ENCODE data around the gene PIKFYVE. TPM values are rescaled to one million over a fixed set of nuclear protein-coding genes. Genes with fewer than 3 reads are reported as not detected.

Gene PIKFYVE
- total and polyA plus RNA-seq, 2 of the 8 experiments (the other 6 are each of a cell fraction or from before 2014, with no cell fraction given), result 8.8 to 33.5 TPM

DNA sequence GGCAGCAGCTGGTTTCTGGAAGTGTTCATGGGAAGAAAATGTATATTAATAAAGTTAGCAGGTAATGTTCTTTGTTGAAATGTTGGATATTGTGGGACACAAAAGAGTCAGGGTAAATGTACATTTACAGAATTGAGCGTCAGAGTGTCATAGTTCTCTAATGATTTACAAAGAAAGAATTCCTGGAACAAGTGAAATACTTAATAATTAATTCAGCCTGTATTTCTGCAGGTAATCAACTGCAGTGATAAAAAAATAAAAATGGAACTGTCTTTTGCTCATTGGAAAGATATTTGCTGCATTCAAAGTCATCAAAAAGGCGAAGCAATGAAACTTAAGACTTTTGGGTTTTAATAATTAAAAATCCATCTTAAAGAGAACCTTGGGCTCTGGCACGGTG lies 113.1 kb downstream of the PIKFYVE start:
- Histone ChIP-seq H3K18ac (ENCODE audit: extremely low read depth, low read length) (no peak overlapping the region), H3K27me3 (replicated peaks in 1 of 4; ENCODE audit: control insufficient read depth in 3 of 4, extremely low read depth in 1 of 4, insufficient read depth in 3 of 4, low read length in 3 of 4) (no peaks in the 10 kb centered on the region), H4K20me1 (replicated peaks in 1 of 2; ENCODE audit: control insufficient read depth in 1 of 2, insufficient read depth in 2 of 2, low read length in 2 of 2) (no peaks in the 10 kb centered on the region), H2AFZ (ENCODE audit: low read length) (no peak overlapping the region), H3K9me3 (ENCODE audit: insufficient read depth in 2 of 2, low read depth in 1 of 2, low read length in 1 of 2) (peaks cover 0 to 8% of the 10 kb centered on the region in 2 experiments; a peak in 1 of 4 replicates), H3K27ac (ENCODE audit: low read depth, low read length) (no peak overlapping the region), H3K4me3 (ENCODE audit: extremely low read depth in 1 of 4, insufficient read depth in 2 of 4, low read depth in 3 of 4, low read length in 4 of 4) (no peak overlapping the region), H3K56ac (replicated peaks; ENCODE audit: insufficient read length, low read depth, low read length) (no peak overlapping the region), H3K36me3 (ENCODE audit: control insufficient read depth in 2 of 4, insufficient read depth in 4 of 4, low read length in 3 of 4) (no peaks in the 10 kb centered on the region; a peak in 1 of 8 replicates), H2AK5ac (ENCODE audit: low read depth, low read length) (no peak overlapping the region), H3K79me1 (ENCODE audit: low read depth, low read length) (no peaks in the 10 kb centered on the region), H3K9ac (replicated peaks in 1 of 4; ENCODE audit: extremely low read depth in 1 of 4, low read depth in 3 of 4, low read length in 3 of 4) (no peak overlapping the region), H2BK12ac (ENCODE audit: low read depth, low read length) (no peak overlapping the region), H4K5ac (ENCODE audit: insufficient read length, low read depth, low read length) (no peak overlapping the region), H2BK120ac (replicated peaks; ENCODE audit: low read depth, low read length) (no peak overlapping the region), H4K91ac (replicated peaks; ENCODE audit: insufficient read length, low read length) (no peak overlapping the region), H2BK15ac (ENCODE audit: low read length) (no peak overlapping the region), H3K4me1 (replicated peaks in 1 of 4; ENCODE audit: control insufficient read depth in 3 of 4, insufficient read depth in 4 of 4, low read length in 3 of 4) (peaks cover 0 to 14% (median 3%) of the 10 kb centered on the region in 4 experiments; a peak in 4 of 7 replicates), H3K23me2 (ENCODE audit: low read depth, low read length) (no peaks in the 10 kb centered on the region), H3K4ac (replicated peaks; ENCODE audit: insufficient read length, low read depth, low read length) (no peak overlapping the region), H2BK20ac (ENCODE audit: low read length) (no peak overlapping the region), H4K8ac (ENCODE audit: extremely low read depth, insufficient read depth, low read length) (no peak overlapping the region), H3K79me2 (ENCODE audit: control insufficient read depth in 1 of 2, insufficient read depth in 2 of 2, low read length in 2 of 2) (no peaks in the 10 kb centered on the region), H3K4me2 (ENCODE audit: insufficient read depth in 1 of 2, low read depth in 2 of 2, low read length in 2 of 2) (no peak overlapping the region), H3K14ac (ENCODE audit: insufficient read length) (no peak overlapping the region), H2BK5ac (ENCODE audit: low read depth, low read length) (no peak overlapping the region), H3K23ac (ENCODE audit: insufficient read length) (no peak overlapping the region)
- CTCF ChIA-PET (ENCODE audit: partially characterized antibody), result no interaction called here
- 95% methylated on average over 3 of the region's 3 CpGs; no CpG with 5 or more reads in 1 of the 2 experiments for WGBS, 2 experiments (ENCODE audit: extremely low coverage in 1 of 2, insufficient coverage in 1 of 2, insufficient read length in 1 of 2, insufficient replicate concordance in 2 of 2, low coverage in 1 of 2, low lambda C conversion rate in 2 of 2, missing lambda C conversion rate in 1 of 2)
- TF ChIP-seq, protein P1, sequence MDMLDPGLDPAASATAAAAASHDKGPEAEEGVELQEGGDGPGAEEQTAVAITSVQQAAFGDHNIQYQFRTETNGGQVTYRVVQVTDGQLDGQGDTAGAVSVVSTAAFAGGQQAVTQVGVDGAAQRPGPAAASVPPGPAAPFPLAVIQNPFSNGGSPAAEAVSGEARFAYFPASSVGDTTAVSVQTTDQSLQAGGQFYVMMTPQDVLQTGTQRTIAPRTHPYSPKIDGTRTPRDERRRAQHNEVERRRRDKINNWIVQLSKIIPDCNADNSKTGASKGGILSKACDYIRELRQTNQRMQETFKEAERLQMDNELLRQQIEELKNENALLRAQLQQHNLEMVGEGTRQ (IDR thresholded peaks at IDR 0.05; ENCODE audit: low read length), result no peak
- TF ChIP-seq RNF2 (IDR thresholded peaks at IDR 0.05; ENCODE audit: borderline replicate concordance, low read depth, low read length, missing control alignments, poor library complexity, severe bottlenecking), result no peak
- no peak for TF ChIP-seq SAP30 (IDR thresholded peaks at IDR 0.05; ENCODE audit: insufficient read depth, insufficient replicate concordance, low read length)
- DNase-seq (ENCODE audit: low read depth in 1 of 2, low spot score in 2 of 2), result no peak
- POLR2A ChIA-PET (ENCODE audit: partially characterized antibody), result no interaction called here
- no peak for FAIRE-seq
